ENCODE data around the gene CELA2A.

Gene CELA2A

GRCh38 chr1:15485636-15486035 is 29.1 kb downstream of the CELA2A start:
- TF ChIP-seq TCF12 (IDR thresholded peaks at IDR 0.05; ENCODE audit: low read depth), result no peak
- TF ChIP-seq ZBTB7A (IDR thresholded peaks at IDR 0.05; ENCODE audit: low read depth), result no peak
- TF ChIP-seq, protein P1, sequence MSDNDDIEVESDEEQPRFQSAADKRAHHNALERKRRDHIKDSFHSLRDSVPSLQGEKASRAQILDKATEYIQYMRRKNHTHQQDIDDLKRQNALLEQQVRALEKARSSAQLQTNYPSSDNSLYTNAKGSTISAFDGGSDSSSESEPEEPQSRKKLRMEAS (IDR thresholded peaks at IDR 0.05), result no peak
- TF ChIP-seq REST (IDR thresholded peaks at IDR 0.05; ENCODE audit: low read depth), result no peak

DNA sequence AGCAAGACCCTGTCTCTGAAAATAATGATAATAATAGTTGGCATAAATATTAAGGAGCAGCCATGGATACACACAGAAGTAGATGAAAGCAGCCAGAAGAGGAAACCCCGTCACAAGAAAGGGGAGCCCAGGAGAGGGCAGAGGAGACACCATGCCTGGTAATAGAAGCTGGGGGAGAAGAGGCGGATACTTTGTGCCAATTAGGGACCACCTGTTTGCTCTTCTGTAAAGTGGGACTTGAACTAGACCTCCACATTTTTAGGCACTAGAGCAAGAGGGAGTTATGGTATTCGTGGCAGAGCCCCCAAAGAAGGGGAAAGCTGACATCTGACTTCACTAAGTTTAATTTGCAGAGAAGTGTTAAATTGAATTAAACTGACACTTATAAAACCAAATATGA is 31.8 kb downstream of the CELA2A start:
- TF ChIP-seq, protein P1 (IDR thresholded peaks at IDR 0.05), result no peak
- no peak for TF ChIP-seq CEBPB (IDR thresholded peaks at IDR 0.05)
- TF ChIP-seq TEAD4 (IDR thresholded peaks at IDR 0.05), result no peak
- no peak for TF ChIP-seq TCF12 (IDR thresholded peaks at IDR 0.05; ENCODE audit: low read depth)
- TF ChIP-seq NFIC (IDR thresholded peaks at IDR 0.05), result no peak
- TF ChIP-seq RAD21 (IDR thresholded peaks at IDR 0.05; ENCODE audit: low read depth), result no peak
- no peak for TF ChIP-seq EGR1 (IDR thresholded peaks at IDR 0.05)
- TF ChIP-seq ZBTB7A (IDR thresholded peaks at IDR 0.05; ENCODE audit: low read depth), result no peak
- TF ChIP-seq REST (IDR thresholded peaks at IDR 0.05; ENCODE audit: low read depth), result no peak
- no peak for TF ChIP-seq YY1 (IDR thresholded peaks at IDR 0.05; ENCODE audit: low read depth)
- TF ChIP-seq, protein P2, sequence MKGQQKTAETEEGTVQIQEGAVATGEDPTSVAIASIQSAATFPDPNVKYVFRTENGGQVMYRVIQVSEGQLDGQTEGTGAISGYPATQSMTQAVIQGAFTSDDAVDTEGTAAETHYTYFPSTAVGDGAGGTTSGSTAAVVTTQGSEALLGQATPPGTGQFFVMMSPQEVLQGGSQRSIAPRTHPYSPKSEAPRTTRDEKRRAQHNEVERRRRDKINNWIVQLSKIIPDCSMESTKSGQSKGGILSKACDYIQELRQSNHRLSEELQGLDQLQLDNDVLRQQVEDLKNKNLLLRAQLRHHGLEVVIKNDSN (IDR thresholded peaks at IDR 0.05), result no peak
- TF ChIP-seq TAF1 (IDR thresholded peaks at IDR 0.05; ENCODE audit: low read depth), result no peak
- TF ChIP-seq EP300 (IDR thresholded peaks at IDR 0.05; ENCODE audit: borderline replicate concordance), result no peak

GRCh38 chr1:15489052-15489736 is 32.7 kb downstream of the CELA2A start:
- TF ChIP-seq CREB1 (IDR thresholded peaks at IDR 0.05; ENCODE audit: low read depth), result no peak

DNA sequence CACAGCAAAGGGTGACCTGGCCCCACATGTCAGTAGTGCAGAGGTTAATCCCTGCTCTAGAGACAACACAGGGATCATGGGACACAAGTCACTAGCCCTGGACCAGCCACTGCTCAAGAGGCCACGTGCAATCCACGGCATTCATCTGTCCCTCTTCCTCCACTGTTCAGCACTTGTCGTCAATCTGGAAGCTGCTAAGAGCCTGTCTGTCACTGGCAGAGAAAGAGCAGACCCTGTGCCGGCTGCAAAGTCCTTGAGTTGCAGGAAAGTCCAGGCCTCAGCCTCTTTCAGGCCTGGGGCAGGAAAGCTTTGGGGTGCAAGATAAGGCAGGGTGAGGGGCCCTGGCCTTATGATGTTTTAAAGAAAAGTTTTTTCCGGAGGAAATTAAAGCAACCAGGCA is 36.1 kb downstream of the CELA2A start:
- TF ChIP-seq, protein P2 (IDR thresholded peaks at IDR 0.05), result no peak
- TF ChIP-seq CEBPB (IDR thresholded peaks at IDR 0.05), result no peak
- TF ChIP-seq RAD21 (IDR thresholded peaks at IDR 0.05; ENCODE audit: low read depth), result no peak
- no peak for TF ChIP-seq ZBTB7A (IDR thresholded peaks at IDR 0.05; ENCODE audit: low read depth)
- TF ChIP-seq FOXM1 (IDR thresholded peaks at IDR 0.05; ENCODE audit: borderline replicate concordance, low read depth), result no peak
- TF ChIP-seq TEAD4 (IDR thresholded peaks at IDR 0.05), result no peak
- no peak for TF ChIP-seq NFIC (IDR thresholded peaks at IDR 0.05)
- TF ChIP-seq REST (IDR thresholded peaks at IDR 0.05; ENCODE audit: low read depth), result no peak
- no peak for TF ChIP-seq YY1 (IDR thresholded peaks at IDR 0.05; ENCODE audit: low read depth)
- no peak for TF ChIP-seq TAF1 (IDR thresholded peaks at IDR 0.05; ENCODE audit: low read depth)
- no peak for TF ChIP-seq CREB1 (IDR thresholded peaks at IDR 0.05; ENCODE audit: low read depth)
- TF ChIP-seq EP300 (IDR thresholded peaks at IDR 0.05; ENCODE audit: borderline replicate concordance), result no peak

- TF ChIP-seq CREB1 (IDR thresholded peaks at IDR 0.05; ENCODE audit: low read depth), result no peak
- no peak for TF ChIP-seq TEAD4 (IDR thresholded peaks at IDR 0.05)
- no peak for TF ChIP-seq TAF1 (IDR thresholded peaks at IDR 0.05; ENCODE audit: low read depth)
- TF ChIP-seq, protein P1 (IDR thresholded peaks at IDR 0.05), result no peak
- TF ChIP-seq, protein P2 (IDR thresholded peaks at IDR 0.05), result no peak
- TF ChIP-seq TCF12 (IDR thresholded peaks at IDR 0.05; ENCODE audit: low read depth), result no peak
- no peak for TF ChIP-seq NFIC (IDR thresholded peaks at IDR 0.05)
- TF ChIP-seq YY1 (IDR thresholded peaks at IDR 0.05; ENCODE audit: low read depth), result no peak
- no peak for TF ChIP-seq REST (IDR thresholded peaks at IDR 0.05; ENCODE audit: low read depth)
- no peak for TF ChIP-seq EP300 (IDR thresholded peaks at IDR 0.05; ENCODE audit: borderline replicate concordance)
- TF ChIP-seq EGR1 (IDR thresholded peaks at IDR 0.05), result no peak
- no peak for TF ChIP-seq CEBPB (IDR thresholded peaks at IDR 0.05)
- TF ChIP-seq FOXM1 (IDR thresholded peaks at IDR 0.05; ENCODE audit: borderline replicate concordance, low read depth), result no peak
- no peak for TF ChIP-seq ZBTB7A (IDR thresholded peaks at IDR 0.05; ENCODE audit: low read depth)
- TF ChIP-seq RAD21 (IDR thresholded peaks at IDR 0.05; ENCODE audit: low read depth), result no peak
Measured at GRCh38 chr1:15493869-15494390, 37.4 kb downstream of the CELA2A start.

Measured in Ishikawa (cell line).